ENCODE results near the gene ALLC. TPM values are rescaled to one million over a fixed set of nuclear protein-coding genes. Genes with fewer than 3 reads are reported as not detected.

ALLC gene
- total and polyA plus RNA-seq, 2 donors (not counting 1 experiment from before 2014, with no cell fraction given) = not detected

- Histone ChIP-seq H3K9me3 (ENCODE audit: control insufficient read depth, insufficient read depth, low read depth, low read length) (no peaks in the 10 kb centered on the region), H3K36me3 (ENCODE audit: control insufficient read depth, insufficient read depth, low read length) (no peaks in the 10 kb centered on the region), H3K4me1 (ENCODE audit: control insufficient read depth, extremely low read depth, insufficient read depth, low read length) (no peaks in the 10 kb centered on the region), H4K20me1 (ENCODE audit: control insufficient read depth, extremely low read depth, insufficient read depth, low read length) (no peaks in the 10 kb centered on the region), H3K27ac (ENCODE audit: insufficient read depth, low read length) (no peak overlapping the region), H3K79me2 (ENCODE audit: control insufficient read depth, insufficient read depth, low read length) (no peaks in the 10 kb centered on the region), H3K9ac (ENCODE audit: insufficient read depth, low read length) (no peak overlapping the region), H3K27me3 (ENCODE audit: control insufficient read depth, insufficient read depth, low read length) (no peaks in the 10 kb centered on the region), H2AFZ (ENCODE audit: low read length) (no peak overlapping the region), H3K4me3 (replicated peaks in 1 of 4; ENCODE audit: control extremely low read depth in 1 of 4, insufficient read depth in 1 of 4, low read depth in 3 of 4, low read length in 4 of 4) (no peak overlapping the region), H3K4me2 (ENCODE audit: extremely low read depth, insufficient read depth, low read length) (no peak overlapping the region)
- DNase-seq (ENCODE audit: low read depth in 2 of 2) = no peak
- no peak for TF ChIP-seq CTCF (conservative IDR thresholded peaks at IDR 0.05 in 1 of 2, IDR thresholded peaks at IDR 0.05 in 1 of 2; ENCODE audit: low read depth in 1 of 2, low read length in 2 of 2)
- TF ChIP-seq EZH2 (IDR thresholded peaks at IDR 0.05; ENCODE audit: low read length, missing control alignments) = no peak
Measured at GRCh38 chr2:3679180-3679579, 21.2 kb downstream of the ALLC start.

- TF ChIP-seq EZH2 (IDR thresholded peaks at IDR 0.05; ENCODE audit: low read length, missing control alignments) = no peak
- TF ChIP-seq CTCF (conservative IDR thresholded peaks at IDR 0.05 in 1 of 2, IDR thresholded peaks at IDR 0.05 in 1 of 2; ENCODE audit: low read depth in 1 of 2, low read length in 2 of 2) = no peak
Measured at GRCh38 chr2:3679616-3680393, 21.8 kb downstream of the ALLC start.

GRCh38 chr2:3680548-3681345 is 22.7 kb downstream of the ALLC start:
- H3K4me2 ChIP-seq (ENCODE audit: extremely low read depth, insufficient read depth, low read length) = no peak overlapping the region
- H3K27ac ChIP-seq (ENCODE audit: insufficient read depth, low read length) = no peak overlapping the region
- H3K9me3 ChIP-seq (ENCODE audit: control insufficient read depth, insufficient read depth, low read depth, low read length) = no peaks in the 10 kb centered on the region
- DNase-seq (ENCODE audit: low read depth in 2 of 2) = no peak
- TF ChIP-seq CTCF (conservative IDR thresholded peaks at IDR 0.05 in 1 of 2, IDR thresholded peaks at IDR 0.05 in 1 of 2; ENCODE audit: low read depth in 1 of 2, low read length in 2 of 2) = no peak
- TF ChIP-seq EZH2 (IDR thresholded peaks at IDR 0.05; ENCODE audit: low read length, missing control alignments) = no peak
- H3K4me1 ChIP-seq (ENCODE audit: control insufficient read depth, extremely low read depth, insufficient read depth, low read length) = no peaks in the 10 kb centered on the region
- H3K36me3 ChIP-seq (ENCODE audit: control insufficient read depth, insufficient read depth, low read length) = no peaks in the 10 kb centered on the region
- H3K9ac ChIP-seq (ENCODE audit: insufficient read depth, low read length) = no peak overlapping the region
- H3K79me2 ChIP-seq (ENCODE audit: control insufficient read depth, insufficient read depth, low read length) = no peaks in the 10 kb centered on the region
- no peaks in the 10 kb centered on the region for H4K20me1 ChIP-seq (ENCODE audit: control insufficient read depth, extremely low read depth, insufficient read depth, low read length)
- no peaks in the 10 kb centered on the region for H3K27me3 ChIP-seq (ENCODE audit: control insufficient read depth, insufficient read depth, low read length)
- no peak overlapping the region for H2AFZ ChIP-seq (ENCODE audit: low read length)
- no peak overlapping the region for H3K4me3 ChIP-seq (replicated peaks in 1 of 4; ENCODE audit: control extremely low read depth in 1 of 4, insufficient read depth in 1 of 4, low read depth in 3 of 4, low read length in 4 of 4)

More at GRCh38 chr2:3679616-3680393, 21.8 kb downstream of the ALLC start:
- H2AFZ ChIP-seq (ENCODE audit: low read length) = no peak overlapping the region
- no peaks in the 10 kb centered on the region for H3K79me2 ChIP-seq (ENCODE audit: control insufficient read depth, insufficient read depth, low read length)
- no peak overlapping the region for H3K27ac ChIP-seq (ENCODE audit: insufficient read depth, low read length)
- no peaks in the 10 kb centered on the region for H3K4me1 ChIP-seq (ENCODE audit: control insufficient read depth, extremely low read depth, insufficient read depth, low read length)
- H3K4me2 ChIP-seq (ENCODE audit: extremely low read depth, insufficient read depth, low read length) = no peak overlapping the region
- no peaks in the 10 kb centered on the region for H3K27me3 ChIP-seq (ENCODE audit: control insufficient read depth, insufficient read depth, low read length)
- DNase-seq (ENCODE audit: low read depth in 2 of 2) = no peak
- no peak overlapping the region for H3K9ac ChIP-seq (ENCODE audit: insufficient read depth, low read length)
- no peaks in the 10 kb centered on the region for H3K36me3 ChIP-seq (ENCODE audit: control insufficient read depth, insufficient read depth, low read length)
- H4K20me1 ChIP-seq (ENCODE audit: control insufficient read depth, extremely low read depth, insufficient read depth, low read length) = no peaks in the 10 kb centered on the region
- H3K4me3 ChIP-seq (replicated peaks in 1 of 4; ENCODE audit: control extremely low read depth in 1 of 4, insufficient read depth in 1 of 4, low read depth in 3 of 4, low read length in 4 of 4) = no peak overlapping the region
- no peaks in the 10 kb centered on the region for H3K9me3 ChIP-seq (ENCODE audit: control insufficient read depth, insufficient read depth, low read depth, low read length)
